H1 (cell line): ENCODE measurements around the gene HMHB1. TPM values are rescaled to one million over a fixed set of nuclear protein-coding genes. Genes with fewer than 3 reads are reported as not detected.

ENCODE experiments used
- CTCF ChIA-PET: fragments of 300-600 bp; sonication (Branson Sonifier 250); formaldehyde crosslinking; loops from one replicate; lab custom pipeline; 2021; ENCODE audit not compliant: partially characterized antibody; lab: Charles Lee
- POLR2A ChIA-PET: fragments of 300-600 bp; sonication (Branson Sonifier 250); formaldehyde crosslinking; loops from one replicate; lab custom pipeline; 2021; ENCODE audit warnings: inconsistent platforms; ENCODE audit not compliant: partially characterized antibody; lab: Charles Lee
- DNase-seq, 2 experiments: peaks; one replicate each; pipeline versions ENCODE4 v3.0.0 to v3.0.0-alpha.2; 2010 to 2022; ENCODE audit warnings: low spot score in 2 of 2, low read depth in 1 of 2, mixed read lengths in 1 of 2
- FAIRE-seq: peaks from 2 replicates; lab custom pipeline; 2011; peaks lifted over from hg19 to GRCh38; lab: Jason Lieb, UNC
- H2AFZ ChIP-seq: 2 replicates; pipeline ENCODE4 v1.8.1; 2012; ENCODE audit warnings: low read length, inconsistent platforms
- H2AK5ac ChIP-seq: 2 replicates; pipeline ENCODE4 v1.6.1; 2013; ENCODE audit warnings: low read depth, low read length
- H2BK120ac ChIP-seq: replicated peaks from 2 replicates; pipeline ENCODE3; 2013; ENCODE audit warnings: low read depth, low read length, inconsistent platforms
- H2BK12ac ChIP-seq: 2 replicates; pipeline ENCODE4 v1.6.1; 2013; ENCODE audit warnings: low read depth, low read length
- H2BK15ac ChIP-seq: 2 replicates; pipeline ENCODE4 v1.6.1; 2013; ENCODE audit warnings: low read length
- H2BK20ac ChIP-seq: 2 replicates; pipeline ENCODE4 v1.6.1; 2013; ENCODE audit warnings: low read length
- H2BK5ac ChIP-seq: 2 replicates; pipeline ENCODE4 v1.6.1; 2013; ENCODE audit warnings: low read depth, low read length
- H3K14ac ChIP-seq: 2 replicates; pipeline ENCODE4 v1.6.1; 2013; ENCODE audit warnings: inconsistent platforms; ENCODE audit not compliant: insufficient read length
- H3K18ac ChIP-seq: 2 replicates; pipeline ENCODE4 v1.6.1; 2013; ENCODE audit warnings: low read length; ENCODE audit errors: extremely low read depth
- H3K23ac ChIP-seq: 2 replicates; pipeline ENCODE4 v1.6.1; 2013; ENCODE audit warnings: inconsistent platforms; ENCODE audit not compliant: insufficient read length
- H3K23me2 ChIP-seq: 2 replicates; pipeline ENCODE4 v1.6.1; 2013; ENCODE audit warnings: low read depth, low read length
- H3K27ac ChIP-seq: 2 replicates; pipeline ENCODE4 v1.6.1; 2011; ENCODE audit warnings: low read depth, low read length, inconsistent platforms
- H3K27me3 ChIP-seq, 4 experiments: replicated peaks in 1 of 4; 1 replicate in 1 of 4; 2 replicates in 3 of 4; pipeline versions ENCODE4 v1.6.1 to v1.8.1; 2011 to 2013; ENCODE audit warnings: low read length in 3 of 4, mild to moderate bottlenecking in 3 of 4, inconsistent platforms in 2 of 4, mixed read lengths in 2 of 4, moderate library complexity in 1 of 4; ENCODE audit not compliant: control insufficient read depth in 3 of 4, insufficient read depth in 3 of 4; ENCODE audit errors: extremely low read depth in 1 of 4
- H3K36me3 ChIP-seq, 4 experiments: 2 replicates each; pipeline versions ENCODE4 v1.6.1 to v1.8.1; 2011 to 2013; ENCODE audit warnings: mild to moderate bottlenecking in 4 of 4, low read length in 3 of 4, moderate library complexity in 2 of 4, control low read depth in 1 of 4, inconsistent platforms in 1 of 4; ENCODE audit not compliant: insufficient read depth in 4 of 4, control insufficient read depth in 2 of 4
- H3K4ac ChIP-seq: replicated peaks from 2 replicates; pipeline ENCODE3; 2013; ENCODE audit warnings: low read length, low read depth, mixed read lengths, inconsistent platforms; ENCODE audit not compliant: insufficient read length
- H3K4me1 ChIP-seq, 4 experiments: replicated peaks in 1 of 4; 1 replicate in 1 of 4; 2 replicates in 3 of 4; pipeline versions ENCODE4 v1.6.1 to v1.8.1; 2011 to 2013; ENCODE audit warnings: low read length in 3 of 4, inconsistent platforms in 2 of 4, mixed read lengths in 1 of 4; ENCODE audit not compliant: insufficient read depth in 4 of 4, control insufficient read depth in 3 of 4
- H3K4me2 ChIP-seq, 2 experiments: 2 replicates each; pipeline versions ENCODE4 v1.6.1 to v1.8.1; 2011 to 2013; ENCODE audit warnings: low read depth in 2 of 2, low read length in 2 of 2, control low read depth in 1 of 2, inconsistent platforms in 1 of 2, mild to moderate bottlenecking in 1 of 2; ENCODE audit not compliant: insufficient read depth in 1 of 2
- H3K4me3 ChIP-seq, 4 experiments: fragments of 200-600, 300-600 bp in 1 of 4; sonication (generic), shearing (Covaris generic), sonication (Bioruptor Twin) in 1 of 4; 2 replicates each; pipeline versions ENCODE4 v1.5.1 to v1.8.1; 2011 to 2016; ENCODE audit warnings: low read length in 4 of 4, low read depth in 3 of 4, control low read depth in 2 of 4, inconsistent platforms in 2 of 4, mild to moderate bottlenecking in 2 of 4, mixed read lengths in 1 of 4, moderate library complexity in 1 of 4; ENCODE audit not compliant: insufficient read depth in 2 of 4; ENCODE audit errors: extremely low read depth in 1 of 4
- H3K56ac ChIP-seq: replicated peaks from 2 replicates; pipeline ENCODE3; 2013; ENCODE audit warnings: low read depth, mild to moderate bottlenecking, mixed read lengths, low read length, inconsistent platforms; ENCODE audit not compliant: insufficient read length
- H3K79me1 ChIP-seq: 2 replicates; pipeline ENCODE4 v1.6.1; 2013; ENCODE audit warnings: low read depth, low read length, control low read depth
- H3K79me2 ChIP-seq, 2 experiments: 2 replicates each; pipeline versions ENCODE4 v1.6.1 to v1.8.1; 2012 to 2013; ENCODE audit warnings: low read length in 2 of 2, mild to moderate bottlenecking in 2 of 2, inconsistent platforms in 1 of 2; ENCODE audit not compliant: insufficient read depth in 2 of 2, control insufficient read depth in 1 of 2
- H3K9ac ChIP-seq, 4 experiments: replicated peaks in 1 of 4; 1 replicate in 1 of 4; 2 replicates in 3 of 4; pipeline versions ENCODE4 v1.6.1 to v1.8.1; 2011 to 2013; ENCODE audit warnings: low read depth in 3 of 4, low read length in 3 of 4, control low read depth in 2 of 4, mild to moderate bottlenecking in 2 of 4, moderate library complexity in 2 of 4, inconsistent platforms in 1 of 4; ENCODE audit errors: extremely low read depth in 1 of 4
- H3K9me3 ChIP-seq, 2 experiments: 2 replicates each; pipeline versions ENCODE4 v1.6.1 to v1.8.1; 2012 to 2013; ENCODE audit warnings: mild to moderate bottlenecking in 2 of 2, moderate library complexity in 2 of 2, control low read depth in 1 of 2, inconsistent platforms in 1 of 2, low read depth in 1 of 2, low read length in 1 of 2, mixed read lengths in 1 of 2; ENCODE audit not compliant: insufficient read depth in 2 of 2
- H4K20me1 ChIP-seq, 2 experiments: replicated peaks in 1 of 2; 2 replicates each; pipeline versions ENCODE3 to v1.8.1; 2011 to 2013; ENCODE audit warnings: inconsistent platforms in 2 of 2, low read length in 2 of 2, mild to moderate bottlenecking in 1 of 2; ENCODE audit not compliant: insufficient read depth in 2 of 2, control insufficient read depth in 1 of 2
- H4K5ac ChIP-seq: 2 replicates; pipeline ENCODE4 v1.6.1; 2013; ENCODE audit warnings: low read length, low read depth, mixed read lengths, inconsistent platforms; ENCODE audit not compliant: insufficient read length
- H4K8ac ChIP-seq: 2 replicates; pipeline ENCODE4 v1.8.0; 2013; ENCODE audit warnings: mild to moderate bottlenecking, moderate library complexity, low read length, inconsistent platforms; ENCODE audit not compliant: insufficient read depth; ENCODE audit errors: extremely low read depth
- H4K91ac ChIP-seq: replicated peaks from 2 replicates; pipeline ENCODE3; 2013; ENCODE audit warnings: low read length, mixed read lengths, inconsistent platforms; ENCODE audit not compliant: insufficient read length
- POLR2AphosphoS5 ChIP-seq: IDR thresholded peaks from 2 replicates; pipeline ENCODE4 v1.6.1; 2011; ENCODE audit warnings: low read depth, low read length
- RBBP5 ChIP-seq: IDR thresholded peaks from 2 replicates; pipeline ENCODE4 v1.7.1; 2012; ENCODE audit warnings: low read depth, mild to moderate bottlenecking, inconsistent platforms, low read length, moderate library complexity, borderline replicate concordance
- WGBS, 2 experiments: shearing (Covaris generic) in 1 of 2; methylation state at CpG; one replicate each; pipeline versions ENCODE4 v1.1.6 to v1.1.7; 2013 to 2015; ENCODE audit warnings: low lambda C conversion rate in 2 of 2, mixed read lengths in 2 of 2, inconsistent platforms in 1 of 2, low coverage in 1 of 2, missing lambda C conversion rate in 1 of 2; ENCODE audit not compliant: insufficient replicate concordance in 2 of 2, insufficient coverage in 1 of 2, insufficient read length in 1 of 2; ENCODE audit errors: extremely low coverage in 1 of 2, missing lambda C conversion rate in 1 of 2; 5-methylcytosine and 5-hydroxymethylcytosine counted together
- long read RNA-seq, 2 experiments: library from RNA in 1 of 2; library from capped mRNA in 1 of 2; stranded (forward); transcript quantifications; one replicate each; pipeline ENCODE4 v2.0.0, GENCODE V29; 2021; ENCODE audit warnings: inconsistent platforms in 1 of 2
- polyA minus RNA-seq, 3 experiments: library from RNA; depleted of rRNA, polyadenylated mRNA; stranded (reverse); fragments of >200 nt; gene quantifications; 1 replicate in 2 of 3; 2 replicates in 1 of 3; pipeline ENCODE4 v1.2.3, GENCODE V29; 2011
- polyA plus RNA-seq, 7 experiments: library from polyadenylated mRNA; depleted of rRNA in 3 of 7; stranded (reverse) in 5 of 7; unstranded in 2 of 7; fragments of >200 nt in 5 of 7; fragments of 200-250 nt in 2 of 7; gene quantifications; 1 replicate in 5 of 7; 2 replicates in 1 of 7; 4 replicates in 1 of 7; pipeline versions ENCODE4 v1.2.1 to v1.2.3, GENCODE V29; 2011 to 2013; ENCODE audit warnings: missing spikeins in 2 of 7, mixed read lengths in 2 of 7
- total RNA-seq: library from RNA; stranded (reverse); fragmentation: NEBNext Ultra II Directional; extraction: Animal tissue kit (Norgen Biotek cat#: 25700); gene quantifications from 2 replicates; pipeline ENCODE4 v1.2.1, GENCODE V29; 2021

The HMHB1 gene
- total RNA-seq, result not detected in 2 replicates
- polyA plus RNA-seq (2011; rRNA removed), result not detected in 2 replicates
- not detected for polyA plus RNA-seq (2011; cell fraction: cytosol; rRNA removed)
- polyA plus RNA-seq (2011; cell fraction: nucleus; rRNA removed), result not detected
- not detected in 4 replicates for polyA plus RNA-seq (2012, experiment 1 of 2)
- polyA plus RNA-seq (2012, experiment 2 of 2), result not detected
- polyA plus RNA-seq (2013, experiment 1 of 2), result not detected
- polyA plus RNA-seq (2013, experiment 2 of 2), result not detected
- polyA minus RNA-seq (2011; rRNA and poly(A)+ RNA removed), result not detected in 2 replicates
- polyA minus RNA-seq (2011; cell fraction: cytosol; rRNA and poly(A)+ RNA removed), result not detected
- not detected for polyA minus RNA-seq (2011; cell fraction: nucleus; rRNA and poly(A)+ RNA removed)
- long read RNA-seq, experiment 1, result 0 reads
- long read RNA-seq, experiment 2, result 0 reads

GRCh38 chr5:143812085-143812705 is at the start of gene HMHB1:
Gene HMHB1, plus strand, starts transcription at chr5:143812161.
- 93% methylated on average over 16 of the region's 16 CpGs; no CpG with 5 or more reads in 1 of the 2 experiments for WGBS, 2 experiments
- H3K4ac ChIP-seq, result no peak within 1 kb of the TSS
- no peak within 1 kb of the TSS for H2BK15ac ChIP-seq
- H2BK12ac ChIP-seq, result no peak within 1 kb of the TSS
- no peak within 1 kb of the TSS for H3K14ac ChIP-seq
- no peak within 1 kb of the TSS for H4K8ac ChIP-seq
- no peak within 1 kb of the TSS for H4K91ac ChIP-seq
- H2AK5ac ChIP-seq, result no peak within 1 kb of the TSS
- H2BK20ac ChIP-seq, result no peak within 1 kb of the TSS
- no peak within 1 kb of the TSS for H2BK5ac ChIP-seq
- no peak within 1 kb of the TSS for H3K27ac ChIP-seq
- no peak within 1 kb of the TSS for H3K18ac ChIP-seq
- no peak within 1 kb of the TSS for H3K56ac ChIP-seq
- no peaks in the 10 kb centered on the region for H3K4me1 ChIP-seq
- no peak within 1 kb of the TSS for H3K4me3 ChIP-seq
- no peak for DNase-seq
- no peaks in the 10 kb centered on the region for H3K27me3 ChIP-seq
- H2BK120ac ChIP-seq, result no peak within 1 kb of the TSS
- FAIRE-seq, result no peak
- no peaks in the 10 kb centered on the region for H3K79me2 ChIP-seq
- no peak within 1 kb of the TSS for H3K4me2 ChIP-seq
- ChIA-PET CTCF (interaction anchor here (1.2 kb wide), 1 partner anchor 12 kb away, joined by 3 read pairs; no protein-coding TSS in a partner anchor), POLR2A (interaction anchor here (1.0 kb wide), 1 partner anchor 8 kb away, joined by 3 read pairs; no protein-coding TSS in a partner anchor)
- H4K5ac ChIP-seq, result no peak within 1 kb of the TSS
- no peaks in the 10 kb centered on the region for H3K9me3 ChIP-seq
- no peak within 1 kb of the TSS for H3K9ac ChIP-seq
- peak within 1 kb of the TSS; percentile 74; the same call in 1 of the 2 replicates for H2AFZ ChIP-seq
- no peaks in the 10 kb centered on the region for H3K23me2 ChIP-seq
- H3K79me1 ChIP-seq, result no peaks in the 10 kb centered on the region
- no peaks in the 10 kb centered on the region for H3K36me3 ChIP-seq
- no peak within 1 kb of the TSS for H3K23ac ChIP-seq
- no peaks in the 10 kb centered on the region for H4K20me1 ChIP-seq
- TF ChIP-seq RBBP5 (no peak), POLR2AphosphoS5 (no peak)
